H1 (cell line): ENCODE data around the gene EIF2B2. TPM values are rescaled to one million over a fixed set of nuclear protein-coding genes. Genes with fewer than 3 reads are reported as not detected.

ENCODE experiments used
- CTCF ChIA-PET: fragments of 300-600 bp; sonication (Branson Sonifier 250); formaldehyde crosslinking; loops from one replicate; lab custom pipeline; 2021; ENCODE audit not compliant: partially characterized antibody; lab: Charles Lee
- POLR2A ChIA-PET: fragments of 300-600 bp; sonication (Branson Sonifier 250); formaldehyde crosslinking; loops from one replicate; lab custom pipeline; 2021; ENCODE audit warnings: inconsistent platforms; ENCODE audit not compliant: partially characterized antibody; lab: Charles Lee
- DNase-seq, 2 experiments: peaks; one replicate each; pipeline versions ENCODE4 v3.0.0 to v3.0.0-alpha.2; 2010 to 2022; ENCODE audit warnings: low spot score in 2 of 2, low read depth in 1 of 2, mixed read lengths in 1 of 2
- FAIRE-seq: peaks from 2 replicates; lab custom pipeline; 2011; peaks lifted over from hg19 to GRCh38; lab: Jason Lieb, UNC
- H2AFZ ChIP-seq: 2 replicates; pipeline ENCODE4 v1.8.1; 2012; ENCODE audit warnings: low read length, inconsistent platforms
- H2AK5ac ChIP-seq: 2 replicates; pipeline ENCODE4 v1.6.1; 2013; ENCODE audit warnings: low read depth, low read length
- H2BK120ac ChIP-seq: replicated peaks from 2 replicates; pipeline ENCODE3; 2013; ENCODE audit warnings: low read depth, low read length, inconsistent platforms
- H2BK12ac ChIP-seq: 2 replicates; pipeline ENCODE4 v1.6.1; 2013; ENCODE audit warnings: low read depth, low read length
- H2BK15ac ChIP-seq: 2 replicates; pipeline ENCODE4 v1.6.1; 2013; ENCODE audit warnings: low read length
- H2BK20ac ChIP-seq: 2 replicates; pipeline ENCODE4 v1.6.1; 2013; ENCODE audit warnings: low read length
- H2BK5ac ChIP-seq: 2 replicates; pipeline ENCODE4 v1.6.1; 2013; ENCODE audit warnings: low read depth, low read length
- H3K14ac ChIP-seq: 2 replicates; pipeline ENCODE4 v1.6.1; 2013; ENCODE audit warnings: inconsistent platforms; ENCODE audit not compliant: insufficient read length
- H3K18ac ChIP-seq: 2 replicates; pipeline ENCODE4 v1.6.1; 2013; ENCODE audit warnings: low read length; ENCODE audit errors: extremely low read depth
- H3K23ac ChIP-seq: 2 replicates; pipeline ENCODE4 v1.6.1; 2013; ENCODE audit warnings: inconsistent platforms; ENCODE audit not compliant: insufficient read length
- H3K23me2 ChIP-seq: 2 replicates; pipeline ENCODE4 v1.6.1; 2013; ENCODE audit warnings: low read depth, low read length
- H3K27ac ChIP-seq: 2 replicates; pipeline ENCODE4 v1.6.1; 2011; ENCODE audit warnings: low read depth, low read length, inconsistent platforms
- H3K27me3 ChIP-seq, 4 experiments: replicated peaks in 1 of 4; 1 replicate in 1 of 4; 2 replicates in 3 of 4; pipeline versions ENCODE4 v1.6.1 to v1.8.1; 2011 to 2013; ENCODE audit warnings: low read length in 3 of 4, mild to moderate bottlenecking in 3 of 4, inconsistent platforms in 2 of 4, mixed read lengths in 2 of 4, moderate library complexity in 1 of 4; ENCODE audit not compliant: control insufficient read depth in 3 of 4, insufficient read depth in 3 of 4; ENCODE audit errors: extremely low read depth in 1 of 4
- H3K36me3 ChIP-seq, 4 experiments: 2 replicates each; pipeline versions ENCODE4 v1.6.1 to v1.8.1; 2011 to 2013; ENCODE audit warnings: mild to moderate bottlenecking in 4 of 4, low read length in 3 of 4, moderate library complexity in 2 of 4, control low read depth in 1 of 4, inconsistent platforms in 1 of 4; ENCODE audit not compliant: insufficient read depth in 4 of 4, control insufficient read depth in 2 of 4
- H3K4ac ChIP-seq: replicated peaks from 2 replicates; pipeline ENCODE3; 2013; ENCODE audit warnings: low read length, low read depth, mixed read lengths, inconsistent platforms; ENCODE audit not compliant: insufficient read length
- H3K4me1 ChIP-seq, 4 experiments: replicated peaks in 1 of 4; 1 replicate in 1 of 4; 2 replicates in 3 of 4; pipeline versions ENCODE4 v1.6.1 to v1.8.1; 2011 to 2013; ENCODE audit warnings: low read length in 3 of 4, inconsistent platforms in 2 of 4, mixed read lengths in 1 of 4; ENCODE audit not compliant: insufficient read depth in 4 of 4, control insufficient read depth in 3 of 4
- H3K4me2 ChIP-seq, 2 experiments: 2 replicates each; pipeline versions ENCODE4 v1.6.1 to v1.8.1; 2011 to 2013; ENCODE audit warnings: low read depth in 2 of 2, low read length in 2 of 2, control low read depth in 1 of 2, inconsistent platforms in 1 of 2, mild to moderate bottlenecking in 1 of 2; ENCODE audit not compliant: insufficient read depth in 1 of 2
- H3K4me3 ChIP-seq, 4 experiments: fragments of 200-600, 300-600 bp in 1 of 4; sonication (generic), shearing (Covaris generic), sonication (Bioruptor Twin) in 1 of 4; 2 replicates each; pipeline versions ENCODE4 v1.5.1 to v1.8.1; 2011 to 2016; ENCODE audit warnings: low read length in 4 of 4, low read depth in 3 of 4, control low read depth in 2 of 4, inconsistent platforms in 2 of 4, mild to moderate bottlenecking in 2 of 4, mixed read lengths in 1 of 4, moderate library complexity in 1 of 4; ENCODE audit not compliant: insufficient read depth in 2 of 4; ENCODE audit errors: extremely low read depth in 1 of 4
- H3K56ac ChIP-seq: replicated peaks from 2 replicates; pipeline ENCODE3; 2013; ENCODE audit warnings: low read depth, mild to moderate bottlenecking, mixed read lengths, low read length, inconsistent platforms; ENCODE audit not compliant: insufficient read length
- H3K79me1 ChIP-seq: 2 replicates; pipeline ENCODE4 v1.6.1; 2013; ENCODE audit warnings: low read depth, low read length, control low read depth
- H3K79me2 ChIP-seq, 2 experiments: 2 replicates each; pipeline versions ENCODE4 v1.6.1 to v1.8.1; 2012 to 2013; ENCODE audit warnings: low read length in 2 of 2, mild to moderate bottlenecking in 2 of 2, inconsistent platforms in 1 of 2; ENCODE audit not compliant: insufficient read depth in 2 of 2, control insufficient read depth in 1 of 2
- H3K9ac ChIP-seq, 4 experiments: replicated peaks in 1 of 4; 1 replicate in 1 of 4; 2 replicates in 3 of 4; pipeline versions ENCODE4 v1.6.1 to v1.8.1; 2011 to 2013; ENCODE audit warnings: low read depth in 3 of 4, low read length in 3 of 4, control low read depth in 2 of 4, mild to moderate bottlenecking in 2 of 4, moderate library complexity in 2 of 4, inconsistent platforms in 1 of 4; ENCODE audit errors: extremely low read depth in 1 of 4
- H3K9me3 ChIP-seq, 2 experiments: 2 replicates each; pipeline versions ENCODE4 v1.6.1 to v1.8.1; 2012 to 2013; ENCODE audit warnings: mild to moderate bottlenecking in 2 of 2, moderate library complexity in 2 of 2, control low read depth in 1 of 2, inconsistent platforms in 1 of 2, low read depth in 1 of 2, low read length in 1 of 2, mixed read lengths in 1 of 2; ENCODE audit not compliant: insufficient read depth in 2 of 2
- H4K20me1 ChIP-seq, 2 experiments: replicated peaks in 1 of 2; 2 replicates each; pipeline versions ENCODE3 to v1.8.1; 2011 to 2013; ENCODE audit warnings: inconsistent platforms in 2 of 2, low read length in 2 of 2, mild to moderate bottlenecking in 1 of 2; ENCODE audit not compliant: insufficient read depth in 2 of 2, control insufficient read depth in 1 of 2
- H4K5ac ChIP-seq: 2 replicates; pipeline ENCODE4 v1.6.1; 2013; ENCODE audit warnings: low read length, low read depth, mixed read lengths, inconsistent platforms; ENCODE audit not compliant: insufficient read length
- H4K8ac ChIP-seq: 2 replicates; pipeline ENCODE4 v1.8.0; 2013; ENCODE audit warnings: mild to moderate bottlenecking, moderate library complexity, low read length, inconsistent platforms; ENCODE audit not compliant: insufficient read depth; ENCODE audit errors: extremely low read depth
- H4K91ac ChIP-seq: replicated peaks from 2 replicates; pipeline ENCODE3; 2013; ENCODE audit warnings: low read length, mixed read lengths, inconsistent platforms; ENCODE audit not compliant: insufficient read length
- POLR2A ChIP-seq, 2 experiments: IDR thresholded peaks; 1 replicate in 1 of 2; 2 replicates in 1 of 2; pipeline ENCODE4 v1.6.1; 2011; ENCODE audit warnings: low read depth in 2 of 2, low read length in 2 of 2, mild to moderate bottlenecking in 2 of 2; ENCODE audit errors: control extremely low read depth in 1 of 2
- SAP30 ChIP-seq: fragments of 300-600 bp; sonication (generic); IDR thresholded peaks from 2 replicates; pipeline ENCODE4 v1.7.1; 2012; ENCODE audit warnings: low read length, moderate library complexity, mild to moderate bottlenecking, inconsistent platforms; ENCODE audit not compliant: insufficient read depth, insufficient replicate concordance
- SIN3A ChIP-seq, 2 experiments: IDR thresholded peaks in 1 of 2; conservative IDR thresholded peaks in 1 of 2; 2 replicates each; pipeline ENCODE4 v1.6.1; 2011 to 2012; ENCODE audit warnings: low read length in 2 of 2, improper control_type of control experiment in 1 of 2, low read depth in 1 of 2, mild to moderate bottlenecking in 1 of 2
- SUZ12 ChIP-seq: fragments of 200-600 bp; sonication (generic); IDR thresholded peaks from 2 replicates; pipeline ENCODE4 v1.6.1; 2012; ENCODE audit warnings: mild to moderate bottlenecking, inconsistent platforms, low read length, moderate library complexity, mixed read lengths
- WGBS, 2 experiments: shearing (Covaris generic) in 1 of 2; methylation state at CpG; one replicate each; pipeline versions ENCODE4 v1.1.6 to v1.1.7; 2013 to 2015; ENCODE audit warnings: low lambda C conversion rate in 2 of 2, mixed read lengths in 2 of 2, inconsistent platforms in 1 of 2, low coverage in 1 of 2, missing lambda C conversion rate in 1 of 2; ENCODE audit not compliant: insufficient replicate concordance in 2 of 2, insufficient coverage in 1 of 2, insufficient read length in 1 of 2; ENCODE audit errors: extremely low coverage in 1 of 2, missing lambda C conversion rate in 1 of 2; 5-methylcytosine and 5-hydroxymethylcytosine counted together
- polyA plus RNA-seq, 7 experiments: library from polyadenylated mRNA; depleted of rRNA in 3 of 7; stranded (reverse) in 5 of 7; unstranded in 2 of 7; fragments of >200 nt in 5 of 7; fragments of 200-250 nt in 2 of 7; gene quantifications; 1 replicate in 5 of 7; 2 replicates in 1 of 7; 4 replicates in 1 of 7; pipeline versions ENCODE4 v1.2.1 to v1.2.3, GENCODE V29; 2011 to 2013; ENCODE audit warnings: missing spikeins in 2 of 7, mixed read lengths in 2 of 7
- total RNA-seq: library from RNA; stranded (reverse); fragmentation: NEBNext Ultra II Directional; extraction: Animal tissue kit (Norgen Biotek cat#: 25700); gene quantifications from 2 replicates; pipeline ENCODE4 v1.2.1, GENCODE V29; 2021

The EIF2B2 gene
- total and polyA plus RNA-seq, 2 of the 8 experiments (the other 6 are each of a cell fraction or from before 2014, with no cell fraction given), result 42.6 to 79.9 TPM

GRCh38 chr14:75003250-75004027 lies 718 bp downstream of the EIF2B2 start:
- no peak for DNase-seq

More at GRCh38 chr14:75003250-75004027, 718 bp downstream of the EIF2B2 start:
- H2AK5ac ChIP-seq, result no peak overlapping the region
- H3K36me3 ChIP-seq, result peaks cover 3 to 31% (median 20%) of the 10 kb centered on the region in 4 experiments; a peak in 7 of 8 replicates
- no peak overlapping the region for H3K23ac ChIP-seq
- no peak overlapping the region for H4K8ac ChIP-seq
- peak overlapping the region; percentile 32 for H3K4ac ChIP-seq
- no peak overlapping the region; the same call in 1 of the 2 replicates for H3K27ac ChIP-seq
- no peak overlapping the region for H3K14ac ChIP-seq
- no peaks in the 10 kb centered on the region for H3K9me3 ChIP-seq
- CTCF ChIA-PET, result interaction anchor here (0.8 to 3.7 kb wide), 15 partner anchors 9 to 98 kb away, joined by 3 to 29 read pairs (median 4); no protein-coding TSS in a partner anchor
- no peak for FAIRE-seq
- H4K20me1 ChIP-seq, result peaks cover 0 to 10% of the 10 kb centered on the region in 2 experiments
- peak overlapping the region; percentile 72 to 89 (median 74) for H3K9ac ChIP-seq
- no peak overlapping the region for H2BK120ac ChIP-seq
- H2BK20ac ChIP-seq, result no peak overlapping the region
- H2BK15ac ChIP-seq, result no peak overlapping the region
- peaks cover 0 to 5% (median 4%) of the 10 kb centered on the region in 4 experiments; a peak in 4 of 7 replicates for H3K4me1 ChIP-seq
- H2BK5ac ChIP-seq, result peak overlapping the region; percentile 32; the same call in 1 of the 2 replicates
- no peak overlapping the region for H2AFZ ChIP-seq
- H3K18ac ChIP-seq, result no peak overlapping the region
- H4K91ac ChIP-seq, result no peak overlapping the region
- no peaks in the 10 kb centered on the region for H3K27me3 ChIP-seq
- H3K4me3 ChIP-seq, result peak overlapping the region; percentile 73 to 99 (median 95)
- H3K4me2 ChIP-seq, result peak overlapping the region; percentile 95 to 96
- peaks cover 6% of the 10 kb centered on the region for H3K79me1 ChIP-seq
- H3K56ac ChIP-seq, result no peak overlapping the region
- H4K5ac ChIP-seq, result no peak overlapping the region
- WGBS, 2 experiments, result 20% methylated on average over 18 of the region's 18 CpGs; no CpG with 5 or more reads in 1 of the 2 experiments
- peak; percentile 72 for TF ChIP-seq SAP30
- TF ChIP-seq SIN3A (conservative IDR thresholded peaks at IDR 0.05 in 1 of 2, IDR thresholded peaks at IDR 0.05 in 1 of 2; ENCODE audit: low read depth in 1 of 2, low read length in 2 of 2), result 0 out of 4 replicates have a peak, but pooled peaks of 1 of the 2 experiments have one; percentile 5
- TF ChIP-seq SUZ12, result no peak
- TF ChIP-seq POLR2A (IDR thresholded peaks at IDR 0.05; ENCODE audit: control extremely low read depth in 1 of 2, low read depth in 2 of 2, low read length in 2 of 2), result 0 out of 3 replicates have a peak, but pooled peaks of 1 of the 2 experiments have one; percentile 10
- POLR2A ChIA-PET, result interaction anchor here (0.6 to 2.4 kb wide), 13 partner anchors 10 to 141 kb away, joined by 3 to 9 read pairs (median 4); partner anchors contain the start of genes PGF and ZC2HC1C
- H3K23me2 ChIP-seq, result peaks cover 10% of the 10 kb centered on the region; the same call in 1 of the 2 replicates
- H3K79me2 ChIP-seq, result peaks cover 0 to 13% of the 10 kb centered on the region in 2 experiments; a peak in 2 of 4 replicates
- H2BK12ac ChIP-seq, result no peak overlapping the region
